ENCODE results near the gene IRS2.

DNA sequence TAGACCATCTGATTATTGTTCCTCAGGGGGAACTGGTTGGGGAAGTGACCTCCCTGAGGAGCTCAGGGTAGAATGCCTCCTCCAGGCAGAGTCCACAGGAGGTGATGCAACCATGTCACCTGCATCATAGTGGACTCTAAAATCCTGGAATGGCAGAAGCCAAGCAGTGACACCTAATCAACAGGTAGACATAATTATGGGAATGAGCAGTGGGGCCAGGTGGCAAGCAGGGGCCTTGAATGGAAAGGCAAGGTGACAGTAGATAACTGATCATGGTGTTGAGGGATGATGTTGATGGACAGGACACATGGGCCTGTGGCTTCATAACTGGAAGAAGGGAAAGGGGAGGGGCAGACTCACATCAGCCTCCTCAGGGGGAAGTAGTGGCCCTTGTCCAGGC, 27.3 kb upstream of the IRS2 start:
- TF ChIP-seq, protein P1, sequence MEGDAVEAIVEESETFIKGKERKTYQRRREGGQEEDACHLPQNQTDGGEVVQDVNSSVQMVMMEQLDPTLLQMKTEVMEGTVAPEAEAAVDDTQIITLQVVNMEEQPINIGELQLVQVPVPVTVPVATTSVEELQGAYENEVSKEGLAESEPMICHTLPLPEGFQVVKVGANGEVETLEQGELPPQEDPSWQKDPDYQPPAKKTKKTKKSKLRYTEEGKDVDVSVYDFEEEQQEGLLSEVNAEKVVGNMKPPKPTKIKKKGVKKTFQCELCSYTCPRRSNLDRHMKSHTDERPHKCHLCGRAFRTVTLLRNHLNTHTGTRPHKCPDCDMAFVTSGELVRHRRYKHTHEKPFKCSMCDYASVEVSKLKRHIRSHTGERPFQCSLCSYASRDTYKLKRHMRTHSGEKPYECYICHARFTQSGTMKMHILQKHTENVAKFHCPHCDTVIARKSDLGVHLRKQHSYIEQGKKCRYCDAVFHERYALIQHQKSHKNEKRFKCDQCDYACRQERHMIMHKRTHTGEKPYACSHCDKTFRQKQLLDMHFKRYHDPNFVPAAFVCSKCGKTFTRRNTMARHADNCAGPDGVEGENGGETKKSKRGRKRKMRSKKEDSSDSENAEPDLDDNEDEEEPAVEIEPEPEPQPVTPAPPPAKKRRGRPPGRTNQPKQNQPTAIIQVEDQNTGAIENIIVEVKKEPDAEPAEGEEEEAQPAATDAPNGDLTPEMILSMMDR (IDR thresholded peaks at IDR 0.05; ENCODE audit: extremely low read depth in 1 of 2, insufficient read depth in 1 of 2, low read depth in 1 of 2, low read length in 2 of 2) = no peak
- TF ChIP-seq, protein P2, sequence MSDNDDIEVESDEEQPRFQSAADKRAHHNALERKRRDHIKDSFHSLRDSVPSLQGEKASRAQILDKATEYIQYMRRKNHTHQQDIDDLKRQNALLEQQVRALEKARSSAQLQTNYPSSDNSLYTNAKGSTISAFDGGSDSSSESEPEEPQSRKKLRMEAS (IDR thresholded peaks at IDR 0.05; ENCODE audit: insufficient read depth, insufficient read length) = no peak
- TF ChIP-seq JUN (IDR thresholded peaks at IDR 0.05; ENCODE audit: borderline replicate concordance, insufficient read depth, insufficient read length, low read depth) (no peak), POLR2AphosphoS5 (IDR thresholded peaks at IDR 0.05; ENCODE audit: insufficient read depth, low read depth, low read length) (no peak)
